ENCODE measurements around the gene TOP2A.

Gene TOP2A

DNA sequence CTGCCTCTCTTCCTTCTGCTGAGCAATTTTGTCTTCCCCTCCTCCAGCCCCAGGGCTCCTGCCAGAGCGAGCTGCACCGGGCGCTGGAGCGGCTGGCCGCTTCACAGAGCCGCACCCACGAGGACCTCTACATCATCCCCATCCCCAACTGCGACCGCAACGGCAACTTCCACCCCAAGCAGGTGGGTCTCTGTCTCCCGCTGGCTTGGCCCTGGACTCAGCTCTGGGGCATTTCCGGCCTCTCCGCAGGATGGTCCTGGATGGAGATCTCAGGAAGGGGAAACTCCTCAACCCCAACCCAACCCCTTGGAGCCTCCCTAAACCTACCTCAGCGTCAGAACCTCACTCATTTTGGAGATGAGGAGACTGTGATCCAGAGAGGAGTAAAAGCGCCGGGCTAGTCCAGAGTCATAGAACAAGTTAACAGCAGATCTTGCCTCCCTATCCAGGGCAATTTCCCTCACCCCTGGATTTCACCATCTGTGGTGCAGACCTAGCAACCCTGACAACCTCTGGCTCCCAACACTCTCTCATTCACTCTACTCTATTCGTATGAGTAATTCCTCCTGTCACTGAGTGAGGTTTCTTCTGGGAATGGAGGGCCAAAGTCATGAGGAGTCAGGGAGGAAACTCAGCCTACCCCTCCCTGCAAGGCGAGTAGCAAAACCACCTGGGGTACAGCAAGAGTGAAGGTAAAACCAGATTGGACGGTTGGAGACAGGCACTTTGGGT lies 36.4 kb upstream of the TOP2A start:
- no peak for DNase-seq (ENCODE audit: low read depth)

DNA sequence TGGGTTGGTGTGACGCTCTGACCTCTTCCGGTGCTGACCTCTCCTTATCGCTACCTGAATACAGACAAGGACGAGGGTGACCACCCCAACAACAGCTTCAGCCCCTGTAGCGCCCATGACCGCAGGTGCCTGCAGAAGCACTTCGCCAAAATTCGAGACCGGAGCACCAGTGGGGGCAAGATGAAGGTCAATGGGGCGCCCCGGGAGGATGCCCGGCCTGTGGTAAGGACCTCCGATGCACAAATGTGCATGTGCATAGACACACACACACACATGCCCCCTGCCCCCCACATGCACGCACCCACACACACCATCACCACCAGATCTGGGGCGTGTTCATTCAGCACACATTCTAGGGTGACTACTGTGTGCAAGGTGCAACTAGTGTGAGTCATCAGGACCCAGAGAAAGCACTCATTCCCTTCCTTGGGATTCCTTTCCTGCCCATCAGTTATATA lies 35.3 kb upstream of the TOP2A start:
- DNase-seq (ENCODE audit: low read depth), result no peak

DNA sequence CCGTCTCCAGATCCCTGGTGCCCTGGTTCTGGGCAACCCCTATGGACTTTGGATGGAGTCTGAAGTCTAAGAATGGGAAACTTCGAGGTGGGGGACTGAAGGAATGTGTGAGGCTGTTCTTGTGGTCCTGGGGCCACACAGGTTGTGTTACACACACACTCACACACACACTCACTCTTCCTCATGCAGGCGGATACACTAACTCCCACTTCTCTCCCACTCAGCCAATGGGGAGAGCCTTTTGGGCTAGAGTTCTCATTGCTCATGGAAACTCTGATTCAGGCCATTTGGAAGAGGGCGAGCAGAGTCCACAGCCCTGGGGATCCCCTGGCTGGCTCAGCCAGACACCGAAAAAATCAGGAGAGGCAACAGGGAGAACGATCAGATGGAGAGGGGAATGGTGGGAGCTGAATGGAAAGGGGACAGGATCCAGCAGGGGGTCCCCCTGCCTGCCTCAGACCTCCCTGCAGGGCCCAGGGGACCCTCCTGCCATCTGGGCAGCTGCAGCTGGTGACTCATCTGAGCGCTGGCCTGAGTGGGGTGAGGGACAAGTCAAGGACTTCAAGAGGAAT lies 34.6 kb upstream of the TOP2A start:
- DNase-seq (ENCODE audit: low read depth), result no peak

DNA sequence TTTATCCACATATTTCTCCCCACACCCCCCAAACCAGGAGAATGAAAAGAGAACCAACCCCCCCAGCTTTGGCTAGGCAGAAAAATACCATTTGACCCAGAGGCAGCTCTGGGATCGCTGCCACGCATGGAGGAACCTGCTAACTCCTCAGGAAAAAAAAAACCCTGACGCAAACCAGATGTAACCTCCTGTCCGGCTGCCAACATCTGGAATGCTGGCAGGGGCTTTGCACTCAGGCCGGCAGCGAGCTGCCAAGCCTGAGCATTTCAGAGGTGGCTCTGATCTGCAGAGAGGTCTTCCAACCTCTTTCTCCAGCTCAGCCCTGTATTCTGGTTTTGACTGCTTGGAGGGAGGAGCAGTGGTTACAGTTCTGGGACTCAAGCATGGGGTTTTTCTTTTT lies 33.7 kb upstream of the TOP2A start:
- DNase-seq (ENCODE audit: low read depth), result no peak

DNA sequence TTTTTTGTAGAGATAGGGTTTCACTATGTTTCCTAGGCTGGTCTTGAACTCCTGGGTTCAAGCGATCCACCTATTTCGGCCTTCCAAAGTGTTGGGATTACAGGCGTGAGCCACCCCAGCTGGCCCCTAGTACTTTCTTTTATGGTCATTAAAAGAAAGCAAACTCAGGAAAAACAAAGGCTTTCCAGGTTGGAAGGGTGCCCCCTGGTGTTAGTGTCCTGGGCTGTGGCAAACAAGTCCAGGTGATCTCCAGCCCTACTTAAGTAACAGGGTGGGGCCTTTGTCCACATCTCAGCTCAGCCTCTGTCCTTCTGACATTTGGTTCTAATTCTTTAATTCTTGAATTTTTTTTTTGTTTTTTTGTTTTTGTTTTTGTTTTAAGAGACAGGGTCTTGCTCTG lies 32.5 kb upstream of the TOP2A start:
- DNase-seq (ENCODE audit: low read depth), result no peak

DNA sequence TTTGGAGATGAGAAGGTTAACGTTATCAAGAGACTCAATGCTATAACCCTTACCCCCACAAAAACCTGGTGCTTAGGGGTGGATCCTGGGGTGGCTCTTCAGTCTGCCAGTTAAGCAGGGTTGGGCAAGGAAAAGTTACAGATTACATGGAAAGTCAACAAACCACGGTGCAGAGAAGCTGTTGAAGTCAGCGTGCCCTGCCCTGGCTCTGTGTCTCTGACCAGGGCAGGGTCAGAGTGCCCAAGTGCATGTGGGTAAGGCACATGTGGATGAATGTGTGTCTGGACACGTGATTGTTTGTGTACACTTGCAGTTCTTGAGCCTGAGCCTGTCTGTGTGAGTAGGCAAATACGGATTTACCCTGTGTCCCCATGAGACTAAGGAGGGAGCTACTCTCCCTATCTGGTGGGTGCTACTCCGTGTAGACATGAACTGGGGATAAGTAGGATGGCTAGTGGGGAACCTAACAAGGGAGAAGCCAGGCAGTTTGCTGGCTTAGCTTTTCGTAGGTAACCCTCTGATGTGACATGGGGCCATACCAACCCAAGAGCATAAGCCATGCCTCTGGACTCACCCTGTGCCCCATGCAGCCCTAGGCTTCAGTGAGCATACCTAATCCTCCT lies 31.1 kb upstream of the TOP2A start:
- no peak for DNase-seq (ENCODE audit: low read depth)

DNA sequence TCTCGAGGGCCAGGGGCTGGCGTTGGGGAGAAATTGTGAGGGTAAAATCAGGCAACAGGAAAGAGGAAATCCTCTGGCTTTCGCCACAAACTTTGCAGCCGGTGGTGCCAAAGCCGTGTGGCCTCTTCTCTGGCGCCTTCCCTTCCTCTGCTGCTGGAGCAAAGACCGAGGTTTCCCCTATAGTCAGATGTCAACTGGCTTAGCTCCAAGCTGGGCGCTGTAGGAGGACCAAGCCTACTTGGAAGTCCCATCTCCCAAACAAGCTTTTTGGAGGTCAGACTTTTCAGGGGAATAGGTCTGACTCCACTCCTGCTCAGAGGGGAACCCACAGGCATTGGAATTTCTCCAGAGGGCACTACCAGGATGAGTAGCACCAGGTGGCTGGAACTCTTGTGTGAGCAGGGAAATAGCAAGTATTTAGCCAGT lies 30.5 kb upstream of the TOP2A start:
- no peak for DNase-seq (ENCODE audit: low read depth)

DNA sequence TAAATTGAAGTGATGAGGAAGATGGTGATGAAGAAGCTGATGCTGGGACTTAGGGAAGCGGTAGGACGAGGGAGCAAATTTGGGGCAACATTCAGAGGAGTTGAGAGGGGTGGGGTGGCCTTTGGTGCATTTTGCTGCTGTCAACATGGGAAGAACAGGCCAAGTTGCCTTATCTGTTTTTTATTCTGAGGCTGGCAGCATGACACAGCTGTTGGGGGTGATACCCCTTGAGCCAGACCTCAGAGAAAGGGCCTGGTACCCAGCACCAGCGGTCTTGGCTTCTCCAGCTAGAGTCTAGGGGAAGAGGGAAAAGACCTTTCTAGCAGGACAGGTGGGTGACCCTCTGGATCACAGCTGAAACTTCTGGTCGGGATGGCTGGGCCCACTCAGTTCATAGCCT lies 30.1 kb upstream of the TOP2A start:
- no peak for DNase-seq (ENCODE audit: low read depth)

DNA sequence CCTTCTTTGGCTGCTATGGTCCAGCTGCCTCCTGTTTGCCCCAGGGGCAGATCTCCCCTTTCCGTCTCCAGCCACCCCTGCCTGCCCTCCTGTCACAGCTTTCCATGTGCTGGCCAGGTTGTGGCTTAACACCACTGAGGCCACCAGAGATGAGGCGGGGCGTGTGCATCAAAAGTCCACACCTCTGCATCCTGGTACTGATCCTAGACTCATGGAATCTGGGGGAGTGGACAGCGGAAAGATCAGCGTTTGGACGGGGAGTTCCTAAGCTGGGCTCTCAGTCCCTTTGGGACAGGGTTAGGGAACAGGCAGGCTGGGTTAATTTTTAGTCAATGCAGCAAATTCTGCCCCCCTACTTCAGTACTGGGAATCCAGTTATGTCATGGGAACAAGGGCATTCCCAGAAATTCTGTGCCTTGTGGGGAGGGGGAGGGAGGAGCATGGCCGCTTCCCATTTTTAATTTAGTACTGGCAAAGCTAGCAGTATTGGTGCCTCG lies 29.5 kb upstream of the TOP2A start:
- DNase-seq (ENCODE audit: low read depth), result no peak

DNA sequence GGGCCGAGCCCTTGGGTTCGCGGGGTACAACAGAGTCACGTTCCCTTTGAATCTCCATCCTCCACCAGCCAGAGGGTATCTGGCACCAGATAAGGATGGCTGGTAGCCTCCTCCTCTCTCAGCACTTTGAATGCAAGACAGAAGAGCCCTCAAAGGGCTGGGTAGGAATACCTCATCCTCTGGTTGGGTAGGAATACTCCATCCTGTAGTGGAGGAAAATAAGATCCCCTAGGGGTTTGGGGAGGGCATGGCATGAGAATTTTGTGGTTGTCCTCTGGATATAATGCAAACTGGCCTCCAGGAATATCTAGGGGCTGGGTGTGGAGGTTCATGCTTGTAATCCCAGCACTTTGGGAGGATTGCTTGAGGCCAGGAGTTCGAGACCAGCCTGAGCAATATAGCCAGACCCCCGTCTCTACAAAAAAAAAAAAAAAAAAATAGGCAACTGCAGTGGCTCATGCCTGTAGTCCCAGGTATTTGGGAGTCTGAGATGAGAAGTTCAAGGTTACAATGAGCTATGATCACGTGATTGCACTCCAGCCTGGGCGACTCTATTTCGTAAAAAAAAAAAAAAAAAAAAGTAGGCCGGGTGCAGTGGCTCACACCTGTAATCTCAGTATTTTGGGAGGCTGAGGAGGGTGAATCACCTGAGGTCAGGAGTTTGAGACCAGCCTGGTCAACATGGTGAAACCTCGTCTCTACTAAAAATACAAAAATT lies 28.2 kb upstream of the TOP2A start:
- no peak for DNase-seq (ENCODE audit: low read depth)

DNA sequence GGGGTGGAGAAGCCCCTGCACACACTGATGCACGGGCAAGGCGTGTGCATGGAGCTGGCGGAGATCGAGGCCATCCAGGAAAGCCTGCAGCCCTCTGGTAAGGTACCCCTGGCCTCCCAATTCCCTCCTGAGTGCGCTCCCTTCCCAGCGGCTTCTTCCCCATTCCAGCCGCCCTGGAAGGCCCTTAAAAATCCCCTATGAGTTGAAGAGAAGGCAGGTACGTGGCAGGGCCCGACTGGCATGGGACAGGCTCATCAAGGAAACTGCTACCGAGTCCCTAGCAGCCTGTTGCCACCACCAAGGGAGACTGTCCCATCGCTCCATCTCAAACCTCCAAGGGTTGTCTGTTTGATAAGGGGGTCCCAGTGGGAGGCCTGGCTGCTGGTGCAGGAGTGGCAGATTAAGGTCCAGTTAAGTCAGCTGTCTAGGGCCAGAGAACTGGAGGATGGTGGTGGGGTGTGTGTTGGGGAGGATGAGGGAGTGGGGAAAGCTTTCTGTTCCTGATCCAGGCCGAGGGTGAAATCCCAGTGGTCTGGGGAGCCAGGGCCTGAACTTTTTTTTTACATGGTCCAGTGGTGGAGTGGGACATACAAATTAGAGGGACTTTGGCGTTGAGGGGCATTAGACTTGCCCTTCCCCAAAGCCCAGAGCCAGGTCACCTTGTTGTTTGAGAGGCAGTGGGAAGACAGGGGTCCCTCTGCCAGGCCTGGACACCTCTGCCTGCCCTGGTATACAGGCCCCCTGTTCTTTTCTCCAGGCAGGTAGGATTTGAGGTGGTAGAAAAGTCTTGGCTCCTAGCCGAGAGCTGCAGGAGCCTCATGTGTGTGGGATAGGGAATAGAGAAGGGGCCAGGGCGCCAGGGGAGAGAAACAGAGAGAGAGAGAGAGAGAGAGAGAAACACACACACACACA lies 26.5 kb upstream of the TOP2A start:
- DNase-seq (ENCODE audit: low read depth), result no peak

DNA sequence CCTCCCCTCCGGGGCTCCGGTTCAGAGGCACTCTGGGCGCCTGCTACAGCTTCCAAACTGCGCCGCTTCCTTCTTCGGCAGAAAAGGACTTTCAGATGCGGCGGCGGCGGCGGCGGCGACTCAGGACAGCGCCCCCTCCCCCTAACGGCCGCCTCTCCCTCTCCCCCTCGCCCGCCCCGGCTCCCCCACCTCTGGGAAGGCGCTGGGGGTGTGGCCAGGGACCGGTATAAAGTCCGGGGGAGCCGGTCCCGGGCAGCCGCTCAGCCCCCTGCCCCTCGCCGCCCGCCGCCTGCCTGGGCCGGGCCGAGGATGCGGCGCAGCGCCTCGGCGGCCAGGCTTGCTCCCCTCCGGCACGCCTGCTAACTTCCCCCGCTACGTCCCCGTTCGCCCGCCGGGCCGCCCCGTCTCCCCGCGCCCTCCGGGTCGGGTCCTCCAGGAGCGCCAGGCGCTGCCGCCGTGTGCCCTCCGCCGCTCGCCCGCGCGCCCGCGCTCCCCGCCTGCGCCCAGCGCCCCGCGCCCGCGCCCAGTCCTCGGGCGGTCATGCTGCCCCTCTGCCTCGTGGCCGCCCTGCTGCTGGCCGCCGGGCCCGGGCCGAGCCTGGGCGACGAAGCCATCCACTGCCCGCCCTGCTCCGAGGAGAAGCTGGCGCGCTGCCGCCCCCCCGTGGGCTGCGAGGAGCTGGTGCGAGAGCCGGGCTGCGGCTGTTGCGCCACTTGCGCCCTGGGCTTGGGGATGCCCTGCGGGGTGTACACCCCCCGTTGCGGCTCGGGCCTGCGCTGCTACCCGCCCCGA lies 25.7 kb upstream of the TOP2A start, which contains the start of gene IGFBP4:
IGFBP4 (plus strand) TSS at position 255 of the 792 bp plus-strand sequence; CDS start at position 541, 286 bp downstream.
- DNase-seq (ENCODE audit: low read depth), result peak; percentile 49

DNA sequence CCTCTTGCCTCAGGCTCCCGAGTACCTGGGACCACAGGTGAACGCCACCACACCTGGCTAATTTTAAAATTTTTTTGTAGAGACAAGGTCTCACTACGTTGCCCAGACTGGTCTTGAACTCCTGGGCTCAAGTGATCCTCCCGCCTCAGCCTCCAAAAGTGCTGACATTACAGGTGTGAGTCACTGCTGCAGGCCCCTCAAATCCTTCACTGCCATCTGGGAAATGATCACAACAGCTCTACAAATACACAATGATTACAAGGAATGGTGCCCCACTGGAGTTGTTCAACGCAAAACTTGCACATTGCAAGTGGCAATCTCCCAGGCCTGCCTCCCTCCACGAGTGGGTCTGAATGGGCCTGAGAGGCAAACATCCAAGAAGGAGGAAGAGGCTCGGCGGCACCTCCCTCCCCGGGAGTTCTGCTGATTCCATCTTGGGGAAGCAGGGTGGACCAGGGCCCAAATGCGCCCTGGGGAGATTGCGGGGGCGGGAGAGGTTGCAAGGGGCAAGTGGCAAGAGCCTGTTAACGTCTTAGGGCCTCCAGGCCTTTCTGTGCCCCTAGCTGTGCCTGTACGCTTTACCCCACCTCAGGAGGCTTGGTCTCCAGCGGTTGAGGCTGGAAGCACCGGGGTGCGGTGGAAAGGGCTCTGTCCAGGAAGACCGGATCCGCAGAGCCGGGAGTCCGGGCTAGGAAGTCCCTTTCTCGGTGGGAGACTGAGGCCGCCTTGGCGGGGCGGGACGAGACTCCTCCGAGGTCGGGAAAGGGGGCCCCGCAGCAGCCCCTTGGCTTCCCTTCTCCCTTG lies 24.9 kb upstream of the TOP2A start:
- no peak for DNase-seq (ENCODE audit: low read depth)

DNA sequence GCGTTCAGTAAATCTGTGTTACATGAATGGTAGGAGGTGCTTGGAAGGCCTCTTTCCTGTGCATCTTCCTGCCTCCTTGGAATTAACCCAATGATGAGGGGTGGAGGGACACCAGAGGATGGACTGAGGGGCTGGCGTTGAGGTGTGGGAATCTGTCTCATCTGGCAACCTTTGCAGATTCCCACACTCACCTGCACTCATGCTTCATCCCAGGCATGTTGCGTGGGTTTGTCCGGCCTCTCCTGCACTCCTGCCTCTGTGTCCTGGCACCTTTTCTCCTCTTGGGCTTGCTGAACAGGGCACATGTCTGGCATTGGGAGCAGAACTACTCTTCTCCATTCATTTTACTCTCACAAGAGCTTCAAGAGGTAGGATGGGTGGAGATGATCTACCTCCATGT lies 22.5 kb upstream of the TOP2A start:
- no peak for DNase-seq (ENCODE audit: low read depth)

DNA sequence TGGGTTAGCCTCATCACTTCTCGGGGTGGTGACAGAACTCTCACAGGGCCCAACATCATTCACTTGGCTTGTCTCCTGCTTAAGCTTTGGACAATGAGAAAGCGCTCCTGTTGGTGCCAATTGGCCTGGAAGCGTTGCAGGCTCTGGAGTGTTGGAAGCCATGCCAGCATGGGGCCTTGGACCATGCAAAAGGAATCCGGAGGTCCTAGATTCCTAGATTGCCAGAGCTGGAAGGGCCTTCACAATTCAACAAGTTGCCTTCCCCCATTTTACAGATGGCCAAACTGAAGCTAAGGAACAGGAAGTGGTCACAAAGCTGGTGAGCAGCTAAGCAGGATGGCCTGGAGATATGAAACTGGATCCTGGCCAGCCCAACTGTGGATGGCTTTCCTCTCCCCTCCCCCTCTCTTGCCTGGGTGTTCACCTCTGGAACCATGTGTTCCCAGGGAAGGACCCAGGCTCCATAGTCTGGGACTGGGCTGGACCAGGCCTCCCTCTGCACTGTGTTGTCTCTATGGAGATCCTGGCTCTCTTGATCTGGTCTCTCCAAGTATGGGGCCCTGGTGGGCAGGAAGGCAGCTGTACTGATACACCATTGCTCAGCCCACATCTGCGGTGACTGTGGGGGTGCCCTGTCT lies 19.5 kb upstream of the TOP2A start:
- DNase-seq (ENCODE audit: low read depth), result no peak

DNA sequence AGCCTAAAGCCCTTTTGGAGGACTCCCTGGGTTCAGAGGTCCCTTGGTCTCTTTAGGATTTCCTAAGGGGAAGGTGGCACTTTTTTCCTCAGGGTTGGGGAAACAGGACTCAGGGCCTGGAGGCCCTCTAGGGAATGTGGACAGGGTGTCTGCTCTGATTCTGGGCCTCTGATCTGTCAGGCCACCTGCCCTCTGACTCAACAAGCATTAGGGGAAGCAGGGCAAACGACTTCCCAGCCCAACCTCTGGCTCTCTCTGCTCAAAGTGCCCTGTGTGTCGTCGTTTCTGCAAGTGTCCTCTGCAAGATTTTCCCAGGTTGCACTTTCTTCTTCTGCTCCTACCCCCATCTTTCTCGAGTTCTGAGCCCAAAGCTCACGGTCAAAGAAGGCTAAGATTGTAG lies 18.9 kb upstream of the TOP2A start:
- no peak for DNase-seq (ENCODE audit: low read depth)

DNA sequence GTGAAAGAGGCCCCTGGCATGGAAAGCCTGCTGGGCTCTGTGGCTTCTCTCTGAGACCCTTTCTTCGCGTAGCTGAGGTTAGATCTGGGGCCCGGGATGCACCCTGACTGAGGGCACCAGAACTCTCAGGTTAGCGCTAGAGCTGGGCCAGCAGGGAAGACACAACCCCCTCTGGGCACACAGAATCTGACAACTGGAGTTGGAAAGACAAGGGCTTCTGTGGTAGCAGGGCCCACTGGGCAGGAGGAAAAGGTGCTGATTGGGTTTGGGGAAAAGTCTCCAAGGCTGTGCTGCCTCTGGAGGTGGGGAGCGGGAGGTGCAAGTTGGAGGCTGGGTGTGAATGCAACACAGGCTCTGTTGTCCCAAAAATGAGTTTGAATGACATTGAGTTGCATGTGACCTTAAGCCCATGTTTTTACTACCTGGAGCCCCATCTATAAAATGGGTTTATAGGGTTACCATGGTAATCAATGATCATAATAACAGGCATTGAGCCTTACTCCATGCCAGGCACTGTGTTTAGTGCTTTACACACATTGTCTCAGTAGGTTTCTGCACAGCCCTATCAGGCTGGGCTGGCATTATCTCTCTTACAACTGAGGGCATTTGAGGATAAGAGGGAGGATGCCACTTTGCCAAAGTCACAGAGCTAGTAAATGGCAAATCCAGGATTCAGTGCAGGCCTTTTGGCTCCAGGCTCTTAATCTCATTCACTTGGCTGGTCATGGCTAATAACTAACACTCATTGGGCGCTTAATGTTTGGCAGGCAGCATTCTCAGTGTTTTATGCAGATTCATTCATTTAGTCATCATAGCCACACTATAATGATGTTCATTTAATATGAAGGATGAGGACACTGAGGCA lies 16.1 kb upstream of the TOP2A start:
- no peak for DNase-seq (ENCODE audit: low read depth)

DNA sequence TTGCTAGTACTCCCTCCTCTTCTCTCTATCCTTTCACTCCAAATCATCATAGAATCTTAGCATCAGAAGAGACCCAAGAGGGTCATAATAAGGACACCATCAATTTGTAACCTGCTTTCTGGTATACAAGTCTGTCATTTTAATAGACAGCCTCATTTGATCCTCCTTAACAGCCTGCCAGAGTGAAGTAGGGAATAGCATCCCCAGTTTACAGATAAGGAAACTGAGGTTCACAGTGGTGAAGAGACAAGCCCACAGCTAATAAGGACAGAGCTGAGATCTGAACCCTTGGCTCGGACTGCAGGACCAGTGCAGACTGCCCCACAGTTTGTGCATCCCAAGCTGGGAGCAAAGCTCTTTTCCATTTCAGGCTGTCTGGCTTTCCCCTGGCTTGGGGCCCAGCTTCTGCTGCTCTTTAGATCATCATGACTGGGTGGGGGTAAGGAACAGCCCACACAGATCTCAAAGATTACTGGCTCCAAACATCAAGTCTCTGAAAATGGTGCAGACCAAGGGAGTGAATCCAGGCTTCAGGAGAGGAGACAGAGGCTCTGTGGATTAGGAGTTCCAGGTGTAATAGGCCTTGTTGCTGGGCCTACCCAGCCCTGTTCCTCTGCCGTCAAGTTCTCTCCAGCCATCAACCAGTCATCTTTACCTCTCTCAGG lies 15.3 kb upstream of the TOP2A start:
- DNase-seq (ENCODE audit: low read depth), result no peak

All from stimulated activated CD8-positive, alpha-beta memory T cell treated with anti-CD3 and anti-CD28 coated beads, Interleukin-4, amount 100 ng/mL, for 24 hours (primary cell).